ENCODE data around the gene CEP112. TPM values are rescaled to one million over a fixed set of nuclear protein-coding genes. Genes with fewer than 3 reads are reported as not detected.

CEP112 gene
- total and polyA plus RNA-seq, 2 of the 4 experiments (the other 2 are of a cell fraction), result 2.5 to 5.6 TPM

DNA sequence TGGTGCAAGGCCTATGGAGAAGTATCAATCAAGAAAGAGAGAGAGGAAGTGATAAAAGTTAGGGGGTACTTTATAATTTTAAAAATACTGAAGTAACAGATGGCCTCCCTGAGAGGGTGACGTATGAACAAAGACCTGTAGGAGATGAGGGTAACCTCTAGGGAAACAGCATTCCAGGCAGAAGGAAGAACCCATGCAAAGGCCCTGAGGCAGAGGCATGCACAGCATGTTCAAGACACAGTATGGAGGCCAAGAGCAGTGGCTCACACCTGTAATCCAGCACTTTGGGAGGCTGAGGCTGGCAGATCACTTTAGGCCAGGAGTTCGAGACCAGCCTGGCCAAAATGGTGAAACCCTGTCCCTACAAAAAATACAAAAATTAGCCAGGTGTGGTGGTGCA, 437.9 kb downstream of the CEP112 start:
- BruUV-seq (replicated peaks), result no TSS peak
- no peak overlapping the region for H2BK120ac ChIP-seq (ENCODE audit: low read depth, low read length)
- CTCF ChIA-PET, result no interaction called here
- no peak overlapping the region for H2AFZ ChIP-seq (replicated peaks; ENCODE audit: low read length, poor library complexity)
- no peak overlapping the region for H4K8ac ChIP-seq (ENCODE audit: low read depth in 2 of 2, low read length in 2 of 2)
- no peak overlapping the region for H4K91ac ChIP-seq (ENCODE audit: insufficient read depth, low read depth, low read length)
- H3K27me3 ChIP-seq (ENCODE audit: control insufficient read depth, insufficient read depth, low read length), result peaks cover 3% of the 10 kb centered on the region
- no peak overlapping the region for H2BK15ac ChIP-seq (ENCODE audit: low read depth, low read length)
- no peaks in the 10 kb centered on the region for H3K36me3 ChIP-seq (ENCODE audit: control insufficient read depth, insufficient read depth, low read length)
- no peak overlapping the region for H3K4ac ChIP-seq (ENCODE audit: low read depth, low read length)
- no peak for TF ChIP-seq RFX5 (IDR thresholded peaks at IDR 0.05; ENCODE audit: low read depth, low read length)
- TF ChIP-seq MAZ (IDR thresholded peaks at IDR 0.05; ENCODE audit: borderline replicate concordance, low read depth, low read length), result no peak
- TF ChIP-seq MXI1 (IDR thresholded peaks at IDR 0.05; ENCODE audit: borderline replicate concordance, low read depth, low read length), result no peak
- no peak for TF ChIP-seq CEBPB (IDR thresholded peaks at IDR 0.05; ENCODE audit: low read depth, low read length)
- TF ChIP-seq, protein P1, sequence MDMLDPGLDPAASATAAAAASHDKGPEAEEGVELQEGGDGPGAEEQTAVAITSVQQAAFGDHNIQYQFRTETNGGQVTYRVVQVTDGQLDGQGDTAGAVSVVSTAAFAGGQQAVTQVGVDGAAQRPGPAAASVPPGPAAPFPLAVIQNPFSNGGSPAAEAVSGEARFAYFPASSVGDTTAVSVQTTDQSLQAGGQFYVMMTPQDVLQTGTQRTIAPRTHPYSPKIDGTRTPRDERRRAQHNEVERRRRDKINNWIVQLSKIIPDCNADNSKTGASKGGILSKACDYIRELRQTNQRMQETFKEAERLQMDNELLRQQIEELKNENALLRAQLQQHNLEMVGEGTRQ (IDR thresholded peaks at IDR 0.05; ENCODE audit: low read depth, low read length), result no peak
- no peak for TF ChIP-seq SMC3 (IDR thresholded peaks at IDR 0.05; ENCODE audit: low read depth, low read length)
- TF ChIP-seq FOS (IDR thresholded peaks at IDR 0.05; ENCODE audit: low read depth, low read length), result no peak
- no peak for TF ChIP-seq MAFK (IDR thresholded peaks at IDR 0.05; ENCODE audit: low read depth, low read length)
- no peaks in the 10 kb centered on the region for H4K20me1 ChIP-seq (ENCODE audit: insufficient read depth, low read length)
- H2AK5ac ChIP-seq (ENCODE audit: low read depth, low read length), result no peak overlapping the region
- DNase-seq (no peak), ATAC-seq (ENCODE audit: low read depth) (no peak)
- H3K9ac ChIP-seq (ENCODE audit: low read depth, low read length), result no peak overlapping the region
- dilution Hi-C loops (cut with HindIII; ENCODE audit: low sequenced_read_pairs, unreplicated experiment) (no loop called here), in situ Hi-C loops (cut with MboI; ENCODE audit: low sequenced_read_pairs) (no loop called here), intact Hi-C loops (cut with micrococcal nuclease) (loop anchor here (10.0 kb wide), 1 partner anchor 1091 kb away; no protein-coding TSS in a partner anchor)
- no peak overlapping the region for H2BK5ac ChIP-seq (ENCODE audit: low read depth, low read length, poor library complexity, severe bottlenecking)
- no peaks in the 10 kb centered on the region for H3K9me3 ChIP-seq (ENCODE audit: control insufficient read depth, insufficient read depth, low read length)
- H3K56ac ChIP-seq (ENCODE audit: extremely low read depth, insufficient read depth, low read length), result no peak overlapping the region
- peaks cover 2% of the 10 kb centered on the region; the same call in 1 of the 2 replicates for H3K4me1 ChIP-seq (ENCODE audit: control insufficient read depth, insufficient read depth, low read length)
- H3K9me1 ChIP-seq (ENCODE audit: insufficient read depth, low read length), result no peaks in the 10 kb centered on the region
- H3K4me2 ChIP-seq (ENCODE audit: low read depth, low read length), result no peak overlapping the region
- H3K23ac ChIP-seq (ENCODE audit: low read depth, low read length), result no peak overlapping the region
- H3K14ac ChIP-seq (replicated peaks; ENCODE audit: low read depth, low read length), result no peak overlapping the region
- 83% methylated on average over 1 of the region's 2 CpGs; no CpG with 5 or more reads in 1 of the 2 experiments for WGBS, 2 experiments (ENCODE audit: extremely low coverage in 2 of 2, insufficient read length in 1 of 2)
- H2BK20ac ChIP-seq (ENCODE audit: low read depth, low read length), result no peak overlapping the region
- H3K18ac ChIP-seq (ENCODE audit: low read depth, low read length), result no peak overlapping the region
- H4K5ac ChIP-seq (ENCODE audit: low read depth, low read length), result no peak overlapping the region
- H3K27ac ChIP-seq (ENCODE audit: insufficient read depth, low read length), result no peak overlapping the region
- H3K4me3 ChIP-seq (ENCODE audit: insufficient read depth, low read depth, low read length), result no peak overlapping the region
- H2AK9ac ChIP-seq (replicated peaks; ENCODE audit: low read depth, low read length, poor library complexity), result no peak overlapping the region
- POLR2A ChIA-PET (ENCODE audit: unreplicated experiment), result no interaction called here
- no peaks in the 10 kb centered on the region for H3K79me1 ChIP-seq (ENCODE audit: low read depth in 1 of 2, low read length in 2 of 2)

Data from IMR-90 (cell line).